WI38 (cell line): ENCODE data around the gene IFT25.
"Not testable (repeated sequence)": the region's sequence is repeated elsewhere in the genome, so short reads cannot be mapped to it uniquely, and the experiment has no call there.

ENCODE experiments used
- H3K4me3 ChIP-seq: 2 replicates; pipeline ENCODE4 v1.5.1; 2011; ENCODE audit warnings: low read depth, mild to moderate bottlenecking, control low read depth, low read length
- TF ChIP-seq, protein P1 (sequence below): IDR thresholded peaks from 2 replicates; pipeline ENCODE4 v1.5.1; 2012; ENCODE audit warnings: low read depth, mild to moderate bottlenecking, control low read depth, low read length

Gene IFT25

DNA sequence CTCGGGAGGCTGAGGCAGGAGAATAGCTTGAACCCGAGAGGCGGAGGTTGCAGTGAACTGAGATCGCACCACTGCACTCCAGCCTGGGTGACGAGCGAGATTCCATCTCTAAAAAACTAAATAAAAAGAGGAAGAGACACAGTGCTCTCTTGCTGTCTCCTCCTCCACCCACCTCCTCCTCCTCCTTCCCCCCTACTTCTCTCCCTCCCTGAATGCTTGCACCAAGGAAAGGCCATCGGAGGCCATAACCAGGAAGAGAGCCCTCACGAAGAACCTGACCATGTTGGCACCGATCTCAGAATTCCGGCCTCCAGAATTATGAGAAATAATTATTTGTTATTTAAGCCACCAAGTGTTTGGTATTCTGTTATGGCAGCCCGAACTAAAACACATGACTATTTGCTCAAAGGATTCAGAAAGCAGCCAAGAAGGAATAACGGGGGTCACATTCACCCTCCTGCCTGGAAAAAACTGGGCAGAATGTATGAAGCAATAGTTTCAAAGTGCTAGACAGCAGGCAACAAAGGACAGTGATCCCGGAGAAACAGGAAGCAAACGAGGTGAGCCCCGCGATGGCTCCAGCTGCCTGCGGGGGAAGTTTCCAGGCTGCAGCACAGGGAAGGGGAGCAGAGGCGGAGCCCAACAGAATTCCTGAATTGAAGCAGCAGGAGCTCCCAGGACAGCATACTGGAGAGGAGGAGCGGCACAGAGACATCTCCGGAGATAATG lies 36.7 kb upstream of the IFT25 start:
- H3K4me3 ChIP-seq = peak overlapping the region; percentile 39
- TF ChIP-seq, protein P1, sequence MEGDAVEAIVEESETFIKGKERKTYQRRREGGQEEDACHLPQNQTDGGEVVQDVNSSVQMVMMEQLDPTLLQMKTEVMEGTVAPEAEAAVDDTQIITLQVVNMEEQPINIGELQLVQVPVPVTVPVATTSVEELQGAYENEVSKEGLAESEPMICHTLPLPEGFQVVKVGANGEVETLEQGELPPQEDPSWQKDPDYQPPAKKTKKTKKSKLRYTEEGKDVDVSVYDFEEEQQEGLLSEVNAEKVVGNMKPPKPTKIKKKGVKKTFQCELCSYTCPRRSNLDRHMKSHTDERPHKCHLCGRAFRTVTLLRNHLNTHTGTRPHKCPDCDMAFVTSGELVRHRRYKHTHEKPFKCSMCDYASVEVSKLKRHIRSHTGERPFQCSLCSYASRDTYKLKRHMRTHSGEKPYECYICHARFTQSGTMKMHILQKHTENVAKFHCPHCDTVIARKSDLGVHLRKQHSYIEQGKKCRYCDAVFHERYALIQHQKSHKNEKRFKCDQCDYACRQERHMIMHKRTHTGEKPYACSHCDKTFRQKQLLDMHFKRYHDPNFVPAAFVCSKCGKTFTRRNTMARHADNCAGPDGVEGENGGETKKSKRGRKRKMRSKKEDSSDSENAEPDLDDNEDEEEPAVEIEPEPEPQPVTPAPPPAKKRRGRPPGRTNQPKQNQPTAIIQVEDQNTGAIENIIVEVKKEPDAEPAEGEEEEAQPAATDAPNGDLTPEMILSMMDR = no peak

DNA sequence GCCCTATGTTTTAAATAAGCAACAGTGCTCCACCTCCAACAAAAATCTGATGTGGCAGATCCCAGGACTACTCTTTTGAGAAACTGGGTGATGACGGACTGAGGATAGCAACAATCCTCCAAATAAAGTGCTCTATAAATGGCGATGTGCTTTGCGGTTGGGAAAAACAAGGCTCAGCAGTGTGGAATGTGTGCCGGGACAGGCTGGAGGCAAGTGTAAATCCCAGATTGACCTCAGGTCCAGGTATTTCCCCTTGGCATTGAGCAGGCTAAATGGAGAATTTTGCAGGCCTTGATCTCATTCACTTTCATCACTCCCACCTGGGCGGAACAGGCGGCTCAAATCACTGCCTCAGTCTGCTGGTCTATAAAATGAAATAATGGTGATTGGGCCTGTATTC lies 35.7 kb upstream of the IFT25 start:
- H3K4me3 ChIP-seq = no peak overlapping the region
- TF ChIP-seq, protein P1 = no peak

DNA sequence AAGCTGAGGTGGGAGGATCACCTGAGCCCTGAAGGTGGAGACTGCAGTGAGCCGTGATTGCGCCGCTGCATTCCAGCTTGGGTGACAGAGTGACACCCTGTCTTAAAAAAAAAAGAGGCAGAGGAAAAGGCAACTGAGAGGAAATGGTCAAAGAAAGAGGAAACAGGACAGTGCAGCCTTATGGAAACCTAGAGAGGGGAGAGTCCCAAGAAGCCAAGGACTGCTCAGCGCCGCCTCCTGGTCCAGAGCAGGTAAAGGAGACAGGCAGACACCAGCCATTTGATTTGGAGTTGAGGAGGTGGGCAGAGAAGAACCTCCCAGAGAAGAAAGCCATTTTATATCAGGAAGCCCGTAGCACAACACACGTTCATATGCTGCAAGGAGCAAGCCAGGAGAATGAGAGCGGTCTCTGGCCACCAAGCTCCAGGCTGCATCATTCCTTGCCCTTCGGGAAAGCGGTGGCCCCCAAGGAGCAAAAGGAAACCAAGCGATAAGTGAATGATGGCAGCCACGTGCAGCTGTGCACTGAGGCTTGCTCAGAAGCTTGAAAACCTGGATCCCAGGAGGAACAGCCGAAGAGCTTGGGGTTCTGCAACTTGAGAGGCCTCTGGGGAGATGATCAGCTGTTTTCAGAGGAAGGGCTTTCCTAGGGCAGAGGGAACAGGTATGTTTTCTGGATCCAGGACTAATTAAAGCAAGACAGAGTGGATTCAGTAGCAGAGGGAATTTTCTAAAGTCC lies 34.4 kb upstream of the IFT25 start:
- TF ChIP-seq, protein P1 = no peak
- no peak overlapping the region for H3K4me3 ChIP-seq

DNA sequence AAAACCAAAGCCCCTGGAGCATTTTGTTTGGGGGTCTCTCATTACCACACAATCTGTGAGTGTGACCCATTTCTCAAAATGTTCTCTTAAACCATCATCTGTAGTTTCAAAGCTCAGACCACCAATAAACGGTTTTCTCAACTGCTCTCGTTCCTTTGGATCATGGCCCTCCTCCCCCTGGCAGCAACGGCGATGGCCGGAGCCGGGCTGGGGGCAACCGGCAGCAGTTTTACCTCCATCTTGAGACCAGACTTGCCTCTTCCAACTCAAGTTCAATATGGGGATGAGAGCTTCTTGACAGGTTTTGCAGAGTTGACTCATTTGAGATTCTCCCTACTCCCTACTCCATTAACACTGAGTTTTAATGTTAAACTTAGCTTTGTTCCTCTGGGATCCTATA lies 30.4 kb upstream of the IFT25 start:
- TF ChIP-seq, protein P1 = no peak
- no peak overlapping the region for H3K4me3 ChIP-seq

DNA sequence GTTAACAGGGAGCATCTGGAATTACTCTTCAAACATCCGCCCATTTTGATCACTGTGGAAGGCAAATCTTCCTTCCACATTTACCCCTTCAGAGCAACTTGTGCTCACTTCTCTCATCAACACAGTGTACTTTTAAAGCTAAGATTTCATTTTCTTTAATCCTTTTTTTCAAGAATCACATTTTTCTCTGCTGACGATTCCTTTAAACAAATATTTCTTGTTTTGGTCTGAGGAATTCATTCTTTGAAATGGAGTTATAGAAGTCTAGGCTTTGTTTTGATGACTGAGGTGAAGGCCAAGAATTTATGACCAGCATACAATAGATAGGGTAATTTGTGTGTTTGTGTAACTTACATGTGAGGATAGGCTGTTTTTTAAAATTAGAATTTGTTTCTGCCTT lies 26.2 kb upstream of the IFT25 start:
- TF ChIP-seq, protein P1 = no peak
- no peak overlapping the region for H3K4me3 ChIP-seq

DNA sequence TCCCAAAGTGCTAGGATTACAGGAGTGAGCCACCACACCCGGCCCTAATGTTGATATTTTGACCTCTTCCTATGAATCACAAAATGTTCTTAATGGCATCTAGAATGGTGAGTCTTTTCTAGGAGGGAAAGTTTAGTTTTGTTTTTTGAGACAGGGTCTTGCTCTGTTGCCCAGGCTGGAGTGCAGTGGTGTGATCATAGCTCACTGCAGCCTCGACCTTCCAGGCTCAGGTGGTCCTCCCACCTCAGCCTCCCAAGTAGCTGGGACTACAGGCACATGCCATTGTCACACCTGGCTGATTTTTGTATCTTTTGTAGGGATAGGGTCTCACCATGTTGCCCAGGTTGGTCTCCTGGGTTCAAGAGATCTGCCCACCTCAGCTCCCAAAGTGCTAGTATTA lies 23.8 kb upstream of the IFT25 start:
- H3K4me3 ChIP-seq = not testable (repeated sequence)

DNA sequence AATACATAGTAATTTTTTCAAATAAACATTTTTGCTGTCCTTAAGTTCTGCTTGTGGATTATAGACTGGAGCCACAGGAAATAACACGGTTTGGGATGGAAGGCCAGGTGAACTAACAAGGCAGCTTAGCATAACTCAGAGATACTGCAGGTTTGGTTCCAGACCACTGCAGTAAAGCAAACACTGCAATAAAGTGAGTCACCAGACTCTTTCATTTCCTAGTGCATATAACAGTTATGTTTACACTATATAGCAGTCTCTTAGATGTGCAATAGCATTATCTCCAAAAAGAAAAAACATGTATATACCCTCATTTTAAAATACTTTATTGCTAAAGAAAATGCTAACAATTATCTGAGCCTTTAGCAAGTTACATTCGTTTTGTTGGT lies 22.6 kb upstream of the IFT25 start:
- no peak overlapping the region for H3K4me3 ChIP-seq
- TF ChIP-seq, protein P1 = no peak
